Measurements from ENCODE around the gene MMP1.

The MMP1 gene

GRCh38 chr11:102809971-102810370 is 12.0 kb upstream of the MMP1 start:
- Histone ChIP-seq H3K9ac (no peak overlapping the region), H3K4me2 (ENCODE audit: low read length) (no peak overlapping the region), H3K79me2 (no peaks in the 10 kb centered on the region), H3K9me3 (ENCODE audit: control insufficient read depth, low read length) (no peaks in the 10 kb centered on the region), H3K36me3 (ENCODE audit: control insufficient read depth, insufficient read depth, low read length) (no peaks in the 10 kb centered on the region), H3K27ac (no peak overlapping the region), H2AFZ (no peak overlapping the region), H3K27me3 (ENCODE audit: control insufficient read depth, insufficient read depth, low read length) (no peaks in the 10 kb centered on the region), H3K4me3 (ENCODE audit: low read depth, low read length) (no peak overlapping the region), H3K4me1 (no peaks in the 10 kb centered on the region)
- TF ChIP-seq, protein P1, sequence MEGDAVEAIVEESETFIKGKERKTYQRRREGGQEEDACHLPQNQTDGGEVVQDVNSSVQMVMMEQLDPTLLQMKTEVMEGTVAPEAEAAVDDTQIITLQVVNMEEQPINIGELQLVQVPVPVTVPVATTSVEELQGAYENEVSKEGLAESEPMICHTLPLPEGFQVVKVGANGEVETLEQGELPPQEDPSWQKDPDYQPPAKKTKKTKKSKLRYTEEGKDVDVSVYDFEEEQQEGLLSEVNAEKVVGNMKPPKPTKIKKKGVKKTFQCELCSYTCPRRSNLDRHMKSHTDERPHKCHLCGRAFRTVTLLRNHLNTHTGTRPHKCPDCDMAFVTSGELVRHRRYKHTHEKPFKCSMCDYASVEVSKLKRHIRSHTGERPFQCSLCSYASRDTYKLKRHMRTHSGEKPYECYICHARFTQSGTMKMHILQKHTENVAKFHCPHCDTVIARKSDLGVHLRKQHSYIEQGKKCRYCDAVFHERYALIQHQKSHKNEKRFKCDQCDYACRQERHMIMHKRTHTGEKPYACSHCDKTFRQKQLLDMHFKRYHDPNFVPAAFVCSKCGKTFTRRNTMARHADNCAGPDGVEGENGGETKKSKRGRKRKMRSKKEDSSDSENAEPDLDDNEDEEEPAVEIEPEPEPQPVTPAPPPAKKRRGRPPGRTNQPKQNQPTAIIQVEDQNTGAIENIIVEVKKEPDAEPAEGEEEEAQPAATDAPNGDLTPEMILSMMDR (IDR thresholded peaks at IDR 0.05), result no peak

GRCh38 chr11:102807921-102808320 is 10.0 kb upstream of the MMP1 start:
- no peak overlapping the region for H3K27ac ChIP-seq
- no peak overlapping the region for H3K4me2 ChIP-seq (ENCODE audit: low read length)
- no peaks in the 10 kb centered on the region for H3K27me3 ChIP-seq (ENCODE audit: control insufficient read depth, insufficient read depth, low read length)
- no peak overlapping the region for H3K4me3 ChIP-seq (ENCODE audit: low read depth, low read length)
- no peaks in the 10 kb centered on the region for H3K4me1 ChIP-seq
- H3K9me3 ChIP-seq (ENCODE audit: control insufficient read depth, low read length), result no peaks in the 10 kb centered on the region
- TF ChIP-seq, protein P1 (IDR thresholded peaks at IDR 0.05), result no peak
- H3K36me3 ChIP-seq (ENCODE audit: control insufficient read depth, insufficient read depth, low read length), result no peaks in the 10 kb centered on the region
- no peak overlapping the region for H2AFZ ChIP-seq
- H3K79me2 ChIP-seq, result no peaks in the 10 kb centered on the region
- no peak overlapping the region for H3K9ac ChIP-seq

GRCh38 chr11:102806296-102806695 is 8.3 kb upstream of the MMP1 start:
- TF ChIP-seq, protein P1 (IDR thresholded peaks at IDR 0.05), result no peak

DNA sequence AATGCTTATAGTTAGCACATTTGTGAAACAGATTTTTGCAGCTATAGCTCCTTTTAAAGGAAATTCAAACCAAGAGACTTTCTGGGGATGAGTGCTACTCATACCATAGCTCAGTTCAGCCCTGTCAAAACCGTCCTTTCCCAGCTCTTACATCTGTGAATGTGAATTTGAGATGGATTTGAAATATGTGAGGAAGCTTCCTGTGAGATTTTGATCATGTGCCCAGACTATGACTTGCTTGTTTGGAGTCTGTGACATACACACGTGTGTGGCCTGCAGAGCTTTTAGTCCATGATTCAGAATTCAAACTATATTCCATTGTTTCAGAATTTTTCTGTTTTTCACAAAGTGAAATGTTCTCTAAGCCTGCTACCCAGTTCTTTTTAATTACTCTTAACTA is 4.4 kb upstream of the MMP1 start:
- no peaks in the 10 kb centered on the region for H3K27me3 ChIP-seq (ENCODE audit: control insufficient read depth, insufficient read depth, low read length)
- TF ChIP-seq, protein P1 (IDR thresholded peaks at IDR 0.05), result no peak
- no peaks in the 10 kb centered on the region for H3K9me3 ChIP-seq (ENCODE audit: control insufficient read depth, low read length)
- no peak overlapping the region for H3K27ac ChIP-seq
- H3K79me2 ChIP-seq, result no peaks in the 10 kb centered on the region
- H3K9ac ChIP-seq, result no peak overlapping the region
- no peak overlapping the region for H3K4me3 ChIP-seq (ENCODE audit: low read depth, low read length)
- H3K36me3 ChIP-seq (ENCODE audit: control insufficient read depth, insufficient read depth, low read length), result no peaks in the 10 kb centered on the region
- H3K4me1 ChIP-seq, result no peaks in the 10 kb centered on the region
- H3K4me2 ChIP-seq (ENCODE audit: low read length), result no peak overlapping the region
- no peak overlapping the region for H2AFZ ChIP-seq

More at GRCh38 chr11:102806296-102806695, 8.3 kb upstream of the MMP1 start:
- H3K27ac ChIP-seq, result no peak overlapping the region
- H3K27me3 ChIP-seq (ENCODE audit: control insufficient read depth, insufficient read depth, low read length), result no peaks in the 10 kb centered on the region
- H3K4me3 ChIP-seq (ENCODE audit: low read depth, low read length), result no peak overlapping the region
- H3K4me1 ChIP-seq, result no peaks in the 10 kb centered on the region
- no peak overlapping the region for H3K4me2 ChIP-seq (ENCODE audit: low read length)
- no peaks in the 10 kb centered on the region for H3K9me3 ChIP-seq (ENCODE audit: control insufficient read depth, low read length)
- no peak overlapping the region for H2AFZ ChIP-seq
- H3K9ac ChIP-seq, result no peak overlapping the region
- no peaks in the 10 kb centered on the region for H3K36me3 ChIP-seq (ENCODE audit: control insufficient read depth, insufficient read depth, low read length)
- no peaks in the 10 kb centered on the region for H3K79me2 ChIP-seq

DNA sequence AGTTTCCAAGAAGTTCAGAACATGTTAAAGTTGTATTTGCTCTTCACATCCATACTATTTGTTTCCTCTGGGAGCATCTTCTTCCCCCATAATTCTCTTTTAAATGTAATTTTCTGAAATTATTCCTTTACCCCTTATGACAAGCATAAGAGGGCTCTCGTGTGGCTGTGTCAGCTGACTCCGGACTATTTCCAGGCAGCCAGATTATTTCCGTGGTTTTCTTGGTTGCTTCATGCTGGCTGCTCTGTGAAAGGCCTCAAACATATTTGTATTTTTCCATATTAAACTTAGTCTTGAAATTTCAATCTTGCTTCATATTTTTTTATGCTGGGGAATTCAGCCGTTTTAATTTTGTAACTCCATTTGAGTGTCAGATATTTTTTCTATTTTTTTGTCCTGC is 2.8 kb upstream of the MMP1 start:
- Histone ChIP-seq H3K4me3 (ENCODE audit: low read depth, low read length) (no peak overlapping the region), H3K4me2 (ENCODE audit: low read length) (no peak overlapping the region), H2AFZ (no peak overlapping the region), H3K27ac (no peak overlapping the region), H3K79me2 (no peaks in the 10 kb centered on the region), H3K36me3 (ENCODE audit: control insufficient read depth, insufficient read depth, low read length) (no peaks in the 10 kb centered on the region), H3K4me1 (no peaks in the 10 kb centered on the region), H3K9ac (no peak overlapping the region), H3K27me3 (ENCODE audit: control insufficient read depth, insufficient read depth, low read length) (no peaks in the 10 kb centered on the region), H3K9me3 (ENCODE audit: control insufficient read depth, low read length) (no peaks in the 10 kb centered on the region)
- TF ChIP-seq, protein P1 (IDR thresholded peaks at IDR 0.05), result no peak

Data from parathyroid adenoma (tissue), 2 donors.